Ovary (tissue), 3 donors: Measurements from ENCODE around the gene TCEANC2.

Experiments used
- EP300 ChIP-seq: sonication (generic); formaldehyde crosslinking; IDR thresholded peaks from one replicate; pipeline ENCODE4 v1.6.1; 2017; ENCODE audit warnings: antibody characterized with exemption
- TF ChIP-seq, protein P1 (sequence below), 3 donors: fragments of 450-650 bp in 2 of 3; fragments of 200-600 bp in 1 of 3; IDR thresholded peaks; one replicate each; pipeline versions ENCODE4 v1.5.1 to v1.8.0; 2016 to 2022; ENCODE audit warnings: antibody characterized with exemption in 3 of 3, mild to moderate bottlenecking in 1 of 3
- donor health status: DM: no; HTN: no; CAD: no.

DNA sequence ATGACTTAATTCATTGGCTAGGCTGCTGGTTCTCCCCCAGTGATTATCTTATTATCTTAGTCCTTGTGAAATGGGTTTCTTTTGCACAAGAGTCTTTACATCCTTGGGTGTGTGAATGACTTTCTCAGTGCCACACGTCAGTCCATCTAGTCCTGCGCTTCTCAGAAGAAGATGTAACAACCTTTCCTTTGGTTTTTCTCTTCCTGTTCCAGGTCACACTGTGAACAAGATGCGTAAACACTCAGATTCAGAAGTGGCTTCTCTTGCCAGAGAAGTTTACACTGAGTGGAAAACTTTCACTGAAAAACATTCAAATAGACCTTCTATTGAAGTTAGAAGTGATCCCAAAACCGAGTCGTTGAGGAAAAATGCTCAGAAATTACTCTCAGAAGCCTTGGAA lies 35.0 kb downstream of the TCEANC2 start:
- TF ChIP-seq, protein P1, sequence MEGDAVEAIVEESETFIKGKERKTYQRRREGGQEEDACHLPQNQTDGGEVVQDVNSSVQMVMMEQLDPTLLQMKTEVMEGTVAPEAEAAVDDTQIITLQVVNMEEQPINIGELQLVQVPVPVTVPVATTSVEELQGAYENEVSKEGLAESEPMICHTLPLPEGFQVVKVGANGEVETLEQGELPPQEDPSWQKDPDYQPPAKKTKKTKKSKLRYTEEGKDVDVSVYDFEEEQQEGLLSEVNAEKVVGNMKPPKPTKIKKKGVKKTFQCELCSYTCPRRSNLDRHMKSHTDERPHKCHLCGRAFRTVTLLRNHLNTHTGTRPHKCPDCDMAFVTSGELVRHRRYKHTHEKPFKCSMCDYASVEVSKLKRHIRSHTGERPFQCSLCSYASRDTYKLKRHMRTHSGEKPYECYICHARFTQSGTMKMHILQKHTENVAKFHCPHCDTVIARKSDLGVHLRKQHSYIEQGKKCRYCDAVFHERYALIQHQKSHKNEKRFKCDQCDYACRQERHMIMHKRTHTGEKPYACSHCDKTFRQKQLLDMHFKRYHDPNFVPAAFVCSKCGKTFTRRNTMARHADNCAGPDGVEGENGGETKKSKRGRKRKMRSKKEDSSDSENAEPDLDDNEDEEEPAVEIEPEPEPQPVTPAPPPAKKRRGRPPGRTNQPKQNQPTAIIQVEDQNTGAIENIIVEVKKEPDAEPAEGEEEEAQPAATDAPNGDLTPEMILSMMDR (IDR thresholded peaks at IDR 0.05), result no peak
- no peak for TF ChIP-seq EP300
